Lung (tissue), 12 donors: ENCODE measurements around the gene PRKAA1. TPM values are rescaled to one million over a fixed set of nuclear protein-coding genes. Genes with fewer than 3 reads are reported as not detected.

ENCODE experiments used
- ATAC-seq: fragments of 200-7000 bp; cut with Tn5 transposase; one replicate; pipeline ENCODE4 v1.9.1; 2020; ENCODE audit warnings: moderate number of reproducible peaks; ENCODE audit not compliant: insufficient read depth, low FRiP score
- DNase-seq, 3 donors: peaks; one replicate each; pipeline ENCODE4 v3.0.0-alpha.2; 2013 to 2017
- H3K27ac ChIP-seq, 2 donors: one replicate each; pipeline ENCODE4 v1.5.1; 2013; ENCODE audit warnings: mild to moderate bottlenecking in 2 of 2, moderate library complexity in 2 of 2, control low read depth in 1 of 2, inconsistent platforms in 1 of 2, low read depth in 1 of 2, low read length in 1 of 2
- H3K27me3 ChIP-seq, 3 donors: one replicate each; pipeline ENCODE4 v1.5.1; 2013; ENCODE audit warnings: low read length in 2 of 3; ENCODE audit not compliant: control insufficient read depth in 3 of 3, insufficient read depth in 3 of 3
- H3K36me3 ChIP-seq, 4 donors: one replicate each; pipeline ENCODE4 v1.5.1; 2013; ENCODE audit warnings: low read length in 4 of 4, mild to moderate bottlenecking in 1 of 4, moderate library complexity in 1 of 4; ENCODE audit not compliant: control insufficient read depth in 4 of 4, insufficient read depth in 4 of 4
- H3K4me1 ChIP-seq, 5 donors: one replicate each; pipeline ENCODE4 v1.5.1; 2013; ENCODE audit warnings: low read length in 5 of 5, mild to moderate bottlenecking in 2 of 5, moderate library complexity in 1 of 5; ENCODE audit not compliant: control insufficient read depth in 5 of 5, insufficient read depth in 5 of 5
- H3K4me3 ChIP-seq: one replicate; pipeline ENCODE4 v1.5.1; 2013; ENCODE audit warnings: mild to moderate bottlenecking, control low read depth, moderate library complexity
- H3K9ac ChIP-seq, 2 donors: one replicate each; pipeline ENCODE4 v1.5.1; 2013; ENCODE audit warnings: low read length in 2 of 2, control low read depth in 1 of 2; ENCODE audit not compliant: insufficient read depth in 1 of 2
- H3K9me3 ChIP-seq, 4 donors: one replicate each; pipeline ENCODE4 v1.5.1; 2013; ENCODE audit warnings: low read length in 3 of 4, mild to moderate bottlenecking in 1 of 4, moderate library complexity in 1 of 4; ENCODE audit not compliant: control insufficient read depth in 4 of 4, insufficient read depth in 3 of 4
- CTCF ChIP-seq: IDR thresholded peaks from 2 replicates; pipeline ENCODE4 v1.5.1; 2012; ENCODE audit warnings: mild to moderate bottlenecking; ENCODE audit errors: control extremely low read depth, extremely low read depth
- WGBS, 2 donors: extraction: QIAGEN DNeasy Blood & Tissue Kit; methylation state at CpG; one replicate each; pipeline ENCODE4 v1.1.7; 2013; 5-methylcytosine and 5-hydroxymethylcytosine counted together
- polyA plus RNA-seq, 2 donors: library from polyadenylated mRNA; stranded (reverse); fragments of 200-250 nt; gene quantifications; one replicate each; pipeline ENCODE4 v1.2.1, GENCODE V29; 2013
- total RNA-seq, 2 donors: library from RNA; depleted of rRNA in 1 of 2; stranded (reverse); fragments of >200 nt in 1 of 2; gene quantifications; one replicate each; pipeline ENCODE4 v1.2.1, GENCODE V29; 2014 to 2021
- donor health status: control.
- donor health status: control.
- donor health status: Bipolar disorder and iron deficiency.
- donor health status: healthy.
- donor health status: DM: yes; HTN: yes; CAD: no.

The PRKAA1 gene
- total and polyA plus RNA-seq, 4 donors: 24.5 to 113 (median 56.6) TPM

GRCh38 chr5:40838086-40838485, 39.9 kb upstream of the PRKAA1 start:
- Histone ChIP-seq H3K27ac (no peak overlapping the region), H3K9ac (no peak overlapping the region)
- WGBS, 2 donors: 66 to 86% methylated on average over 6 of the region's 6 CpGs

GRCh38 chr5:40834849-40835787, 36.9 kb upstream of the PRKAA1 start, which contains the start of gene RPL37:
Gene RPL37, minus strand, starts transcription at chr5:40835222. Its CDS starts 37 bp downstream, at chr5:40835185.
- H3K9me3 ChIP-seq: no peaks in the 10 kb centered on the region
- H3K27me3 ChIP-seq: no peaks in the 10 kb centered on the region
- DNase-seq (peak; percentile 97 to 99 (median 98)), ATAC-seq (peak; percentile 98)
- peaks cover 0 to 30% (median 6%) of the 10 kb centered on the region in 5 donors for H3K4me1 ChIP-seq
- peaks cover 17 to 40% (median 24%) of the 10 kb centered on the region in 4 donors for H3K36me3 ChIP-seq
- TF ChIP-seq CTCF: no peak
- peak within 1 kb of the TSS; percentile 96 to 97 for H3K27ac ChIP-seq
- WGBS, 2 donors: 4 to 6% methylated on average over 61 of the region's 61 CpGs
- H3K4me3 ChIP-seq: peak within 1 kb of the TSS; percentile 86
- peak within 1 kb of the TSS; percentile 98 to 100 for H3K9ac ChIP-seq

More at GRCh38 chr5:40838086-40838485, 39.9 kb upstream of the PRKAA1 start:
- TF ChIP-seq CTCF: no peak
- peaks cover 2 to 32% (median 4%) of the 10 kb centered on the region in 5 donors for H3K4me1 ChIP-seq
- ATAC-seq (no peak), DNase-seq (no peak)
- H3K27me3 ChIP-seq: no peaks in the 10 kb centered on the region
- no peak overlapping the region for H3K4me3 ChIP-seq
- peaks cover 4 to 12% (median 8%) of the 10 kb centered on the region in 4 donors for H3K36me3 ChIP-seq
- no peaks in the 10 kb centered on the region for H3K9me3 ChIP-seq

- Histone ChIP-seq H3K4me1 (peaks cover 0 to 30% (median 6%) of the 10 kb centered on the region in 5 donors), H3K27ac (peak overlapping the region; percentile 66 to 93), H3K9me3 (no peaks in the 10 kb centered on the region), H3K36me3 (peaks cover 22 to 44% (median 28%) of the 10 kb centered on the region in 4 donors), H3K9ac (peak overlapping the region; percentile 98 to 100), H3K27me3 (no peaks in the 10 kb centered on the region), H3K4me3 (peak overlapping the region; percentile 86)
- no peak for TF ChIP-seq CTCF
- DNase-seq (peak in 2 of 3 donors; percentile 62 to 65), ATAC-seq (no peak)
- 1% methylated on average over 21 of the region's 21 CpGs for WGBS, 2 donors
Measured at GRCh38 chr5:40834391-40834848, 36.2 kb upstream of the PRKAA1 start.
